Left lung (tissue), 10 donors: ENCODE results near the gene PHC1. TPM values are rescaled to one million over a fixed set of nuclear protein-coding genes. Genes with fewer than 3 reads are reported as not detected.

Experiments used
- ATAC-seq: fragments of 200-7000 bp; cut with Tn5 transposase; one replicate; pipeline ENCODE4 v1.9.1; 2020; ENCODE audit warnings: moderate library complexity
- DNase-seq, 4 donors: peaks; one replicate each; pipeline ENCODE4 v3.0.0-alpha.2; 2013 to 2020
- H3K27ac ChIP-seq, 2 donors: fragments of 200-600 bp; sonication (generic) in 1 of 2; one replicate each; pipeline versions ENCODE4 v1.5.0 to v1.8.0; 2020 to 2021
- H3K27me3 ChIP-seq, 2 donors: fragments of 200-600 bp; sonication (generic) in 1 of 2; one replicate each; pipeline versions ENCODE4 v1.5.0 to v1.8.0; 2020 to 2021
- H3K36me3 ChIP-seq, 2 donors: fragments of 200-600 bp; sonication (generic) in 1 of 2; one replicate each; pipeline versions ENCODE4 v1.5.0 to v1.8.0; 2020 to 2021
- H3K4me1 ChIP-seq, 2 donors: fragments of 200-600 bp; one replicate each; pipeline ENCODE4 v1.8.0; 2021
- H3K4me3 ChIP-seq, 2 donors: fragments of 200-600 bp; sonication (generic) in 1 of 2; one replicate each; pipeline versions ENCODE4 v1.5.0 to v1.8.0; 2020 to 2021; ENCODE audit warnings: mild to moderate bottlenecking in 1 of 2
- H3K9me3 ChIP-seq, 2 donors: fragments of 200-600 bp; sonication (generic) in 1 of 2; one replicate each; pipeline versions ENCODE4 v1.5.0 to v1.8.0; 2020 to 2021
- CTCF ChIP-seq, 2 donors: fragments of 200-600 bp; sonication (generic) in 1 of 2; IDR thresholded peaks; one replicate each; pipeline versions ENCODE4 v1.5.0 to v1.8.0; 2021; ENCODE audit warnings: antibody characterized with exemption in 2 of 2
- intact Hi-C, 2 donors: fragments of 100-400 bp; cut with DNase I; formaldehyde crosslinking; loops; one replicate each; pipeline versions ENCODE4 v1.11.2 to v1.14.2; 2022
- polyA plus RNA-seq, 6 donors: library from polyadenylated mRNA; unstranded; fragments of 120-200 nt; gene quantifications; one replicate each; pipeline ENCODE4 v1.2.1, GENCODE V29; 2013; ENCODE audit not compliant: insufficient read length in 6 of 6
- total RNA-seq, 2 donors: library from RNA; stranded (reverse); fragmentation: NEBNext Ultra II Directional; extraction: Animal tissue kit (Norgen Biotek cat#: 25700); gene quantifications; one replicate each; pipeline ENCODE4 v1.2.1, GENCODE V29; 2021
- donor health status: DM: no; HTN: yes; CAD: no.
- donor health status: DM: no; HTN: no; CAD: no.

The PHC1 gene
- total and polyA plus RNA-seq, 8 donors: 30.1 to 111 (median 96.4) TPM

GRCh38 chr12:8870586-8870985 lies 43.7 kb upstream of the PHC1 start:
- Histone ChIP-seq H3K27ac (no peak overlapping the region), H3K27me3 (no peaks in the 10 kb centered on the region), H3K4me1 (no peaks in the 10 kb centered on the region), H3K36me3 (no peaks in the 10 kb centered on the region), H3K9me3 (no peaks in the 10 kb centered on the region), H3K4me3 (no peak overlapping the region)
- intact Hi-C loops: loop anchor here in 1 of 2 donors (10.0 kb wide), 1 partner anchor 196 kb away; no protein-coding TSS in a partner anchor
- no peak for TF ChIP-seq CTCF (IDR thresholded peaks at IDR 0.05)
- ATAC-seq (no peak), DNase-seq (no peak)

GRCh38 chr12:8871068-8871467 lies 43.2 kb upstream of the PHC1 start:
- no peak overlapping the region for H3K4me3 ChIP-seq
- no peak for TF ChIP-seq CTCF (IDR thresholded peaks at IDR 0.05)
- intact Hi-C loops: loop anchor here in 1 of 2 donors (10.0 kb wide), 1 partner anchor 196 kb away; no protein-coding TSS in a partner anchor
- no peaks in the 10 kb centered on the region for H3K36me3 ChIP-seq
- ATAC-seq: no peak
- no peaks in the 10 kb centered on the region for H3K4me1 ChIP-seq
- H3K27me3 ChIP-seq: no peaks in the 10 kb centered on the region
- no peak for DNase-seq
- H3K9me3 ChIP-seq: no peaks in the 10 kb centered on the region
- no peak overlapping the region for H3K27ac ChIP-seq

- no peaks in the 10 kb centered on the region for H3K4me1 ChIP-seq
- ATAC-seq: no peak
- intact Hi-C loops: loop anchor here in 1 of 2 donors (10.0 kb wide), 1 partner anchor 202 kb away; no protein-coding TSS in a partner anchor
These were observed 37.4 kb upstream of the PHC1 start for GRCh38 chr12:8876887-8877286.

GRCh38 chr12:8886502-8887284 lies 27.6 kb upstream of the PHC1 start:
- intact Hi-C loops: no loop called here
- no peak for DNase-seq
- no peaks in the 10 kb centered on the region for H3K4me1 ChIP-seq
- no peaks in the 10 kb centered on the region for H3K27me3 ChIP-seq
- TF ChIP-seq CTCF (IDR thresholded peaks at IDR 0.05): no peak
- no peak for ATAC-seq
- H3K9me3 ChIP-seq: no peaks in the 10 kb centered on the region
- no peaks in the 10 kb centered on the region for H3K36me3 ChIP-seq
- H3K4me3 ChIP-seq: no peak overlapping the region
- H3K27ac ChIP-seq: no peak overlapping the region

More at GRCh38 chr12:8876887-8877286, 37.4 kb upstream of the PHC1 start:
- Histone ChIP-seq H3K36me3 (no peaks in the 10 kb centered on the region), H3K27me3 (no peaks in the 10 kb centered on the region), H3K9me3 (no peaks in the 10 kb centered on the region), H3K4me3 (no peak overlapping the region), H3K27ac (no peak overlapping the region)
- TF ChIP-seq CTCF (IDR thresholded peaks at IDR 0.05): no peak
- DNase-seq: no peak

- H3K27me3 ChIP-seq: no peaks in the 10 kb centered on the region
These were observed 27.0 kb upstream of the PHC1 start for GRCh38 chr12:8887285-8887715.

More at GRCh38 chr12:8887285-8887715, 27.0 kb upstream of the PHC1 start:
- H3K36me3 ChIP-seq: no peaks in the 10 kb centered on the region
- no peak overlapping the region for H3K4me3 ChIP-seq
- TF ChIP-seq CTCF (IDR thresholded peaks at IDR 0.05): no peak
- DNase-seq: no peak
- no peak overlapping the region for H3K27ac ChIP-seq
- no peak for ATAC-seq
- H3K9me3 ChIP-seq: no peaks in the 10 kb centered on the region
- no peaks in the 10 kb centered on the region for H3K4me1 ChIP-seq
- intact Hi-C loops: no loop called here
